GM19193 (cell line): ENCODE measurements around the gene LRRC26.
A peak's percentile ranks its signal among the peaks of the same experiment; 100 is the strongest.

Source experiments
- POLR2A ChIP-seq: IDR thresholded peaks from 4 replicates; pipeline ENCODE4 v1.6.1; 2011; ENCODE audit not compliant: insufficient read depth, insufficient read length; ENCODE audit errors: extremely low read depth

LRRC26 gene

DNA sequence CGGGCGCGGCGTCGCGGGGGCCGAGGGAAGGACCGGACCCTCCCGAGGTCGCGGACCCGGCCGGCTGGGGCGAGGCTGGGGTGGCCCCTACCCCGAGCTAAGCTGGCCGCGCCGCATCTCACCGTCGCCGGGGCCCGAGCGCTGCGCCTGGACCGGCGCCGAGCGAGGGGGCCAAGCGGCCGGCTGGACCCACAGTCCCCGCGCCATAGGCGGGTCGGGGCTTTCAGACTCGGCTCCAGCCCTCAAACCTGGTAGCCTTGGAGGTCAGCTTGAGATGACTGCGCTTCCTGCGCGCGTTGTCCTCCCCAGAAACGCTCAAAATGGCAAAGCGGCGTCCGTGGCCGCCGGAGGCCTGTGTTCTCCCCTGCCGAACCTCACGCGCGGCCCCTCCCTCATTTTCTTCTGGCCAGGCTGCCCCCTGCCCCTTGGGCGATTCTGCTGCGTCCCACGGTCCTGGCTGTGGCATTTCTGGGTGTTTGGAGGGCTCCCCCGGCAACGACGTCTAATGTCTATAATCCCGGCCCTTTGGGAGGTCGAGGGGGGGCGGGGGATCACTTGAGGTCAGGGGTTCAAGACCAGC lies 39.6 kb downstream of the LRRC26 start:
- no peak for TF ChIP-seq POLR2A

- TF ChIP-seq POLR2A, result peak; percentile 76
These were observed 40.2 kb downstream of the LRRC26 start for GRCh38 chr9:137129456-137130175.

- no peak for TF ChIP-seq POLR2A
These were observed 40.9 kb downstream of the LRRC26 start for GRCh38 chr9:137128862-137129455.

GRCh38 chr9:137128158-137128861 lies 41.5 kb downstream of the LRRC26 start:
- no peak for TF ChIP-seq POLR2A

GRCh38 chr9:137127301-137128157 lies 42.3 kb downstream of the LRRC26 start:
- TF ChIP-seq POLR2A, result peak; percentile 28

GRCh38 chr9:137126786-137127185 lies 43.1 kb downstream of the LRRC26 start:
- TF ChIP-seq POLR2A, result no peak

DNA sequence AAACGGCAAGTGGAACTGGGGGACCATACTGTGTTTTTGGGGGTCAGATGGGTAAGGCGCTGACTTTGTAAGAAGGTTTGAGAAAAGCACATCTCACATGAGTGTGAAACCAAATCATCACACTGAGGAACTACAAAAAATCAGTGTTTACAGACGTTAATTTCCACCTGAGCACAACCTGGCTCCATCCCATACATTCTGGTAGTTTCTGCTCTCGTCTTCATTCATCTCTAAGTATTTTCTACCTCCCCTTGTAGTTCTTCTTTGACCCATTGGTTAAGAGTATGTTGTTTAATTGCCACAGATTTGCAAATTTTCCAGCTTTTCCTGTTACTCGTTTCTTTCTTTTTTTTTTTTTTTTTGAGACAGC lies 46.4 kb downstream of the LRRC26 start:
- no peak for TF ChIP-seq POLR2A
